ENCODE data around the gene AGTPBP1.

The AGTPBP1 gene

GRCh38 chr9:85536514-85536913, 205.2 kb downstream of the AGTPBP1 start:
- TF ChIP-seq CTCF (IDR thresholded peaks at IDR 0.05; ENCODE audit: control extremely low read depth, extremely low read depth, low read depth, missing control alignments): no peak
- POLR2A ChIA-PET: no interaction called here
- DNase-seq (ENCODE audit: extremely low spot score): no peak
- CTCF ChIA-PET: no interaction called here

- TF ChIP-seq CTCF (IDR thresholded peaks at IDR 0.05; ENCODE audit: control extremely low read depth, extremely low read depth, low read depth, missing control alignments): no peak
- ChIA-PET CTCF (no interaction called here), POLR2A (no interaction called here)
- no peak for DNase-seq (ENCODE audit: extremely low spot score)
These were observed 205.7 kb downstream of the AGTPBP1 start for GRCh38 chr9:85536076-85536475.

- ChIA-PET CTCF (no interaction called here), POLR2A (no interaction called here)
- TF ChIP-seq CTCF (IDR thresholded peaks at IDR 0.05; ENCODE audit: control extremely low read depth, extremely low read depth, low read depth, missing control alignments): no peak
- DNase-seq (ENCODE audit: extremely low spot score): no peak
These were observed 207.4 kb downstream of the AGTPBP1 start for GRCh38 chr9:85534340-85534739.

GRCh38 chr9:85533538-85533937, 208.2 kb downstream of the AGTPBP1 start:
- TF ChIP-seq CTCF (IDR thresholded peaks at IDR 0.05; ENCODE audit: control extremely low read depth, extremely low read depth, low read depth, missing control alignments): no peak
- POLR2A ChIA-PET: no interaction called here
- DNase-seq (ENCODE audit: extremely low spot score): no peak
- CTCF ChIA-PET: no interaction called here

GRCh38 chr9:85530721-85531120, 211.0 kb downstream of the AGTPBP1 start:
- ChIA-PET POLR2A (no interaction called here), CTCF (no interaction called here)
- no peak for DNase-seq (ENCODE audit: extremely low spot score)
- TF ChIP-seq CTCF (IDR thresholded peaks at IDR 0.05; ENCODE audit: control extremely low read depth, extremely low read depth, low read depth, missing control alignments): no peak

- no peak for DNase-seq (ENCODE audit: extremely low spot score)
- ChIA-PET CTCF (interaction anchor here (1.6 kb wide), 1 partner anchor 13 kb away, joined by 3 read pairs; no protein-coding TSS in a partner anchor), POLR2A (no interaction called here)
- TF ChIP-seq CTCF (IDR thresholded peaks at IDR 0.05; ENCODE audit: control extremely low read depth, extremely low read depth, low read depth, missing control alignments): no peak
These were observed 213.1 kb downstream of the AGTPBP1 start for GRCh38 chr9:85528607-85529006.

GRCh38 chr9:85528142-85528541, 213.6 kb downstream of the AGTPBP1 start:
- CTCF ChIA-PET: no interaction called here
- POLR2A ChIA-PET: no interaction called here
- TF ChIP-seq CTCF (IDR thresholded peaks at IDR 0.05; ENCODE audit: control extremely low read depth, extremely low read depth, low read depth, missing control alignments): no peak
- DNase-seq (ENCODE audit: extremely low spot score): no peak

Data from GM10248 (cell line).